ENCODE data around the gene TRAF1.
"Not testable (repeated sequence)": the region's sequence is repeated elsewhere in the genome, so short reads cannot be mapped to it uniquely, and the experiment has no call there.

The TRAF1 gene

GRCh38 chr9:120926397-120926928 is at the start of gene TRAF1:
Gene TRAF1 (minus strand): TSS chr9:120926796. CDS start chr9:120926075, 721 bp downstream.
- no peak for DNase-seq

GRCh38 chr9:120974921-120975320 is 48.3 kb upstream of the TRAF1 start:
- no peak for DNase-seq

GRCh38 chr9:120974181-120974580 is 47.6 kb upstream of the TRAF1 start:
- DNase-seq, result no peak

GRCh38 chr9:120971938-120972337 is 45.3 kb upstream of the TRAF1 start:
- DNase-seq, result no peak

GRCh38 chr9:120971471-120971870 is 44.9 kb upstream of the TRAF1 start:
- not testable (repeated sequence) for DNase-seq

- no peak for DNase-seq
These were observed 43.6 kb upstream of the TRAF1 start for GRCh38 chr9:120970244-120970643.

- DNase-seq, result no peak
These were observed 39.4 kb upstream of the TRAF1 start for GRCh38 chr9:120966013-120966369.

GRCh38 chr9:120965344-120966012 is 38.9 kb upstream of the TRAF1 start:
- DNase-seq, result peak; percentile 90

GRCh38 chr9:120961936-120962335 is 35.3 kb upstream of the TRAF1 start:
- no peak for DNase-seq

- no peak for DNase-seq
These were observed 33.4 kb upstream of the TRAF1 start for GRCh38 chr9:120960001-120960400.

GRCh38 chr9:120956862-120957261 is 30.3 kb upstream of the TRAF1 start:
- no peak for DNase-seq

GRCh38 chr9:120951960-120952618 is 25.5 kb upstream of the TRAF1 start:
- no peak for DNase-seq

- no peak for DNase-seq
These were observed 24.1 kb upstream of the TRAF1 start for GRCh38 chr9:120950421-120951388.

- no peak for DNase-seq
These were observed 22.7 kb upstream of the TRAF1 start for GRCh38 chr9:120949290-120949689.

- DNase-seq, result no peak
These were observed 22.2 kb upstream of the TRAF1 start for GRCh38 chr9:120948824-120949223.

GRCh38 chr9:120947222-120947621 is 20.6 kb upstream of the TRAF1 start:
- DNase-seq, result no peak

- DNase-seq, result no peak
These were observed 19.7 kb upstream of the TRAF1 start for GRCh38 chr9:120946259-120946658.

- DNase-seq, result no peak
These were observed 18.4 kb upstream of the TRAF1 start for GRCh38 chr9:120944948-120945347.

GRCh38 chr9:120944434-120944843 is 17.8 kb upstream of the TRAF1 start:
- DNase-seq, result no peak

GRCh38 chr9:120942186-120943001 is 15.8 kb upstream of the TRAF1 start:
- no peak for DNase-seq

- no peak for DNase-seq
These were observed 14.6 kb upstream of the TRAF1 start for GRCh38 chr9:120941046-120941770.

GRCh38 chr9:120940573-120940972 is 14.0 kb upstream of the TRAF1 start:
- DNase-seq, result no peak
